ENCODE results near the gene MYBBP1A. TPM values are rescaled to one million over a fixed set of nuclear protein-coding genes. Genes with fewer than 3 reads are reported as not detected.
A peak's percentile ranks its signal among the peaks of the same experiment; 100 is the strongest.

MYBBP1A gene
- total and polyA plus RNA-seq, 2 of the 13 experiments (the other 11 are each of a cell fraction or from before 2014, with no cell fraction given), result 18.6 to 54.8 TPM

- TF ChIP-seq ZSCAN9 (CRISPR knock-in tag; IDR thresholded peaks at IDR 0.05; ENCODE audit: borderline replicate concordance) (peak; percentile 97), XRCC5 (optimal IDR thresholded peaks at IDR 0.05; ENCODE audit: low read length) (peak; percentile 46), HCFC1 (IDR thresholded peaks at IDR 0.05; ENCODE audit: low read depth, low read length) (no peak), TRIM24 (CRISPR knock-in tag; IDR thresholded peaks at IDR 0.05) (no peak), TP53 (CRISPR knock-in tag; conservative IDR thresholded peaks at IDR 0.05) (no peak), CBX5 (CRISPR knock-in tag; IDR thresholded peaks at IDR 0.05; ENCODE audit: borderline replicate concordance) (no peak), RFXANK (CRISPR knock-in tag; IDR thresholded peaks at IDR 0.05) (no peak), AFF4 (CRISPR knock-in tag; IDR thresholded peaks at IDR 0.05) (no peak), RFX1 (IDR thresholded peaks at IDR 0.05) (no peak), TARDBP (CRISPR knock-in tag; IDR thresholded peaks at IDR 0.05) (no peak), ZBTB1 (CRISPR knock-in tag; IDR thresholded peaks at IDR 0.05; ENCODE audit: borderline replicate concordance) (peak; percentile 60; the same call in 1 of the 2 replicates), ZNF761 (CRISPR knock-in tag; conservative IDR thresholded peaks at IDR 0.05) (no peak), ONECUT2 (CRISPR knock-in tag; IDR thresholded peaks at IDR 0.05) (peak; percentile 66; the same call in 1 of the 2 replicates), JUND (CRISPR knock-in tag; IDR thresholded peaks at IDR 0.05) (no peak), ZNF451 (CRISPR knock-in tag; IDR thresholded peaks at IDR 0.05) (0 out of 2 replicates have a peak, but pooled peaks have one; percentile 46), PPARG (CRISPR knock-in tag; conservative IDR thresholded peaks at IDR 0.05) (peak; percentile 77), HNF4A (CRISPR knock-in tag; IDR thresholded peaks at IDR 0.05) (no peak), ZNF816 (CRISPR knock-in tag; IDR thresholded peaks at IDR 0.05; ENCODE audit: borderline replicate concordance) (peak; percentile 88; the same call in 1 of the 2 replicates), ZNF383 (CRISPR knock-in tag; IDR thresholded peaks at IDR 0.05; ENCODE audit: borderline replicate concordance) (no peak), ZFY (CRISPR knock-in tag; IDR thresholded peaks at IDR 0.05) (peak; percentile 67), ETV5 (CRISPR knock-in tag; IDR thresholded peaks at IDR 0.05; ENCODE audit: borderline replicate concordance) (no peak)
- TF ChIP-seq, protein P1, sequence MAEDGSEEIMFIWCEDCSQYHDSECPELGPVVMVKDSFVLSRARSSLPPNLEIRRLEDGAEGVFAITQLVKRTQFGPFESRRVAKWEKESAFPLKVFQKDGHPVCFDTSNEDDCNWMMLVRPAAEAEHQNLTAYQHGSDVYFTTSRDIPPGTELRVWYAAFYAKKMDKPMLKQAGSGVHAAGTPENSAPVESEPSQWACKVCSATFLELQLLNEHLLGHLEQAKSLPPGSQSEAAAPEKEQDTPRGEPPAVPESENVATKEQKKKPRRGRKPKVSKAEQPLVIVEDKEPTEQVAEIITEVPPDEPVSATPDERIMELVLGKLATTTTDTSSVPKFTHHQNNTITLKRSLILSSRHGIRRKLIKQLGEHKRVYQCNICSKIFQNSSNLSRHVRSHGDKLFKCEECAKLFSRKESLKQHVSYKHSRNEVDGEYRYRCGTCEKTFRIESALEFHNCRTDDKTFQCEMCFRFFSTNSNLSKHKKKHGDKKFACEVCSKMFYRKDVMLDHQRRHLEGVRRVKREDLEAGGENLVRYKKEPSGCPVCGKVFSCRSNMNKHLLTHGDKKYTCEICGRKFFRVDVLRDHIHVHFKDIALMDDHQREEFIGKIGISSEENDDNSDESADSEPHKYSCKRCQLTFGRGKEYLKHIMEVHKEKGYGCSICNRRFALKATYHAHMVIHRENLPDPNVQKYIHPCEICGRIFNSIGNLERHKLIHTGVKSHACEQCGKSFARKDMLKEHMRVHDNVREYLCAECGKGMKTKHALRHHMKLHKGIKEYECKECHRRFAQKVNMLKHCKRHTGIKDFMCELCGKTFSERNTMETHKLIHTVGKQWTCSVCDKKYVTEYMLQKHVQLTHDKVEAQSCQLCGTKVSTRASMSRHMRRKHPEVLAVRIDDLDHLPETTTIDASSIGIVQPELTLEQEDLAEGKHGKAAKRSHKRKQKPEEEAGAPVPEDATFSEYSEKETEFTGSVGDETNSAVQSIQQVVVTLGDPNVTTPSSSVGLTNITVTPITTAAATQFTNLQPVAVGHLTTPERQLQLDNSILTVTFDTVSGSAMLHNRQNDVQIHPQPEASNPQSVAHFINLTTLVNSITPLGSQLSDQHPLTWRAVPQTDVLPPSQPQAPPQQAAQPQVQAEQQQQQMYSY (CRISPR knock-in tag; IDR thresholded peaks at IDR 0.05), result no peak
- TF ChIP-seq, protein P2, sequence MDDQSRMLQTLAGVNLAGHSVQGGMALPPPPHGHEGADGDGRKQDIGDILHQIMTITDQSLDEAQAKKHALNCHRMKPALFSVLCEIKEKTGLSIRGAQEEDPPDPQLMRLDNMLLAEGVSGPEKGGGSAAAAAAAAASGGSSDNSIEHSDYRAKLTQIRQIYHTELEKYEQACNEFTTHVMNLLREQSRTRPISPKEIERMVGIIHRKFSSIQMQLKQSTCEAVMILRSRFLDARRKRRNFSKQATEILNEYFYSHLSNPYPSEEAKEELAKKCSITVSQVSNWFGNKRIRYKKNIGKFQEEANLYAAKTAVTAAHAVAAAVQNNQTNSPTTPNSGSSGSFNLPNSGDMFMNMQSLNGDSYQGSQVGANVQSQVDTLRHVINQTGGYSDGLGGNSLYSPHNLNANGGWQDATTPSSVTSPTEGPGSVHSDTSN (CRISPR knock-in tag; IDR thresholded peaks at IDR 0.05; ENCODE audit: borderline replicate concordance), result no peak
Measured at GRCh38 chr17:4492721-4493561, 62.2 kb downstream of the MYBBP1A start (continued).
